Measurements from ENCODE around the gene RPL41. TPM values are rescaled to one million over a fixed set of nuclear protein-coding genes. Genes with fewer than 3 reads are reported as not detected.

Gene RPL41
- total RNA-seq, 1 donor from 2014 or later: 3,078 TPM

DNA sequence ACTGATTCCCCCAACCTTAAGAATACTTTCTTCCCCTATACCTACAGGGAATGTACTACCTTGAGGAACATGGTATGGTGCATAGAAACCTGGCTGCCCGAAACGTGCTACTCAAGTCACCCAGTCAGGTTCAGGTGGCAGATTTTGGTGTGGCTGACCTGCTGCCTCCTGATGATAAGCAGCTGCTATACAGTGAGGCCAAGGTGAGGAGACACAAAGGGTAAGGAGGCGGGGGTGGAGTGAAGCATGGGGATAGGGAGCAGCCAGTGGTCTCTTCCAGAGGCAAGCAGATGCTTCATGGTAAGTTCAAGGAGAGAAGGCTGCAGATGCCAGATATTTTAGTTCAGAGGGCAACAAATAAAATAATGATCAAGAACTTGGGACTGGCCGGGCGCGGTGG, 18.7 kb upstream of the RPL41 start:
- H3K9me3 ChIP-seq (ENCODE audit: insufficient read depth, low read depth, low read length): peaks cover 3% of the 10 kb centered on the region
- Mint-ChIP-seq H3K27ac (ENCODE audit: unreplicated experiment) (no peak overlapping the region), H3K27me3 (ENCODE audit: low read depth, unreplicated experiment) (peaks cover 11% of the 10 kb centered on the region), H3K4me3 (ENCODE audit: unreplicated experiment) (no peak overlapping the region), H3K36me3 (ENCODE audit: low read depth, unreplicated experiment) (peaks cover 4% of the 10 kb centered on the region), H3K4me1 (ENCODE audit: low read depth, unreplicated experiment) (no peaks in the 10 kb centered on the region), H3K9me3 (ENCODE audit: unreplicated experiment) (peaks cover 1% of the 10 kb centered on the region)
- H3K4me3 ChIP-seq (ENCODE audit: insufficient read depth, low read depth, low read length): no peak overlapping the region
- H2AFZ ChIP-seq (ENCODE audit: low read depth, low read length): no peak overlapping the region
- DNase-seq (ENCODE audit: low read depth) (no peak), FAIRE-seq (no peak)
- no peak overlapping the region for H3K4me2 ChIP-seq (ENCODE audit: low read length)
- TF ChIP-seq CTCF (IDR thresholded peaks at IDR 0.05; ENCODE audit: insufficient read depth, low read depth, low read length) (no peak), EZH2 (IDR thresholded peaks at IDR 0.05; ENCODE audit: insufficient read depth, low read length) (no peak)
- no peaks in the 10 kb centered on the region for H3K36me3 ChIP-seq (ENCODE audit: insufficient read depth, low read length)
- no peak overlapping the region for H3K27ac ChIP-seq (ENCODE audit: low read depth, low read length)
- H3K4me1 ChIP-seq (ENCODE audit: insufficient read depth, low read length): no peaks in the 10 kb centered on the region
- H3K9ac ChIP-seq (ENCODE audit: low read length): no peak overlapping the region
- H4K20me1 ChIP-seq (ENCODE audit: insufficient read depth, low read length): no peaks in the 10 kb centered on the region
- no peaks in the 10 kb centered on the region for H3K79me2 ChIP-seq (ENCODE audit: insufficient read depth, low read length)
- peaks cover 19% of the 10 kb centered on the region for H3K27me3 ChIP-seq (ENCODE audit: insufficient read depth, low read length)

DNA sequence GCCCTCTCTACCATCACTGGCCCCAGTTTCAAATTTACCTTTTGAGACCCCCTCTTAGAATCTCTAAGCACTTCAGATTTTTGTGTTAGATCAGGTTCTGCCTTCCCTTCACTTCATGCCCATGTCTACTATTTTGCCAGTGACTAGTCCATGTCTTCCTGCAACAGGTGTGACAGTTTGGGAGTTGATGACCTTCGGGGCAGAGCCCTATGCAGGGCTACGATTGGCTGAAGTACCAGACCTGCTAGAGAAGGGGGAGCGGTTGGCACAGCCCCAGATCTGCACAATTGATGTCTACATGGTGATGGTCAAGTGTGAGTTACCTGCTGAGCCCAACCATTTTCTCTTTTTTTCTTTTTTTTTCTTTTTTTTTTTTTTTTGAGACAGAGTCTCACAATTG, 17.8 kb upstream of the RPL41 start:
- peaks cover 1% of the 10 kb centered on the region for H3K4me1 Mint-ChIP-seq (ENCODE audit: low read depth, unreplicated experiment)
- TF ChIP-seq EZH2 (IDR thresholded peaks at IDR 0.05; ENCODE audit: insufficient read depth, low read length) (no peak), CTCF (IDR thresholded peaks at IDR 0.05; ENCODE audit: insufficient read depth, low read depth, low read length) (no peak)
- no peak overlapping the region for H2AFZ ChIP-seq (ENCODE audit: low read depth, low read length)
- no peaks in the 10 kb centered on the region for H3K9me3 ChIP-seq (ENCODE audit: insufficient read depth, low read depth, low read length)
- H3K27me3 ChIP-seq (ENCODE audit: insufficient read depth, low read length): peaks cover 19% of the 10 kb centered on the region
- H3K4me2 ChIP-seq (ENCODE audit: low read length): no peak overlapping the region
- no peak overlapping the region for H3K9ac ChIP-seq (ENCODE audit: low read length)
- H3K4me3 ChIP-seq (ENCODE audit: insufficient read depth, low read depth, low read length): no peak overlapping the region
- FAIRE-seq (no peak), DNase-seq (ENCODE audit: low read depth) (no peak)
- H3K4me3 Mint-ChIP-seq (ENCODE audit: unreplicated experiment): no peak overlapping the region
- H3K36me3 ChIP-seq (ENCODE audit: insufficient read depth, low read length): no peaks in the 10 kb centered on the region
- H3K36me3 Mint-ChIP-seq (ENCODE audit: low read depth, unreplicated experiment): peaks cover 4% of the 10 kb centered on the region
- peaks cover 8% of the 10 kb centered on the region for H3K27me3 Mint-ChIP-seq (ENCODE audit: low read depth, unreplicated experiment)
- H3K4me1 ChIP-seq (ENCODE audit: insufficient read depth, low read length): no peaks in the 10 kb centered on the region
- no peaks in the 10 kb centered on the region for H3K9me3 Mint-ChIP-seq (ENCODE audit: unreplicated experiment)
- H4K20me1 ChIP-seq (ENCODE audit: insufficient read depth, low read length): no peaks in the 10 kb centered on the region
- no peak overlapping the region for H3K27ac Mint-ChIP-seq (ENCODE audit: unreplicated experiment)
- H3K27ac ChIP-seq (ENCODE audit: low read depth, low read length): no peak overlapping the region
- no peaks in the 10 kb centered on the region for H3K79me2 ChIP-seq (ENCODE audit: insufficient read depth, low read length)

GRCh38 chr12:56099787-56100186, 16.6 kb upstream of the RPL41 start:
- Histone ChIP-seq H3K9me3 (ENCODE audit: insufficient read depth, low read depth, low read length) (no peaks in the 10 kb centered on the region), H3K79me2 (ENCODE audit: insufficient read depth, low read length) (peaks cover 5% of the 10 kb centered on the region), H3K27ac (ENCODE audit: low read depth, low read length) (no peak overlapping the region), H3K9ac (ENCODE audit: low read length) (no peak overlapping the region), H3K4me3 (ENCODE audit: insufficient read depth, low read depth, low read length) (no peak overlapping the region), H3K36me3 (ENCODE audit: insufficient read depth, low read length) (no peaks in the 10 kb centered on the region), H4K20me1 (ENCODE audit: insufficient read depth, low read length) (no peaks in the 10 kb centered on the region), H3K4me2 (ENCODE audit: low read length) (no peak overlapping the region), H3K4me1 (ENCODE audit: insufficient read depth, low read length) (no peaks in the 10 kb centered on the region), H3K27me3 (ENCODE audit: insufficient read depth, low read length) (peaks cover 19% of the 10 kb centered on the region), H2AFZ (ENCODE audit: low read depth, low read length) (no peak overlapping the region)
- peaks cover 4% of the 10 kb centered on the region for H3K4me1 Mint-ChIP-seq (ENCODE audit: low read depth, unreplicated experiment)
- H3K36me3 Mint-ChIP-seq (ENCODE audit: low read depth, unreplicated experiment): peaks cover 4% of the 10 kb centered on the region
- FAIRE-seq (no peak), DNase-seq (ENCODE audit: low read depth) (no peak)
- TF ChIP-seq EZH2 (IDR thresholded peaks at IDR 0.05; ENCODE audit: insufficient read depth, low read length) (no peak), CTCF (IDR thresholded peaks at IDR 0.05; ENCODE audit: insufficient read depth, low read depth, low read length) (no peak)
- H3K27me3 Mint-ChIP-seq (ENCODE audit: low read depth, unreplicated experiment): peaks cover 8% of the 10 kb centered on the region
- H3K4me3 Mint-ChIP-seq (ENCODE audit: unreplicated experiment): no peak overlapping the region
- no peak overlapping the region for H3K27ac Mint-ChIP-seq (ENCODE audit: unreplicated experiment)
- no peaks in the 10 kb centered on the region for H3K9me3 Mint-ChIP-seq (ENCODE audit: unreplicated experiment)
